NB4 (cell line): ENCODE data around the gene RANBP10.

Experiments used
- CTCF ChIP-seq: IDR thresholded peaks from one replicate; pipeline ENCODE4 v1.5.1; 2012; ENCODE audit warnings: low read depth, low read length
- POLR2A ChIP-seq: IDR thresholded peaks from 2 replicates; pipeline ENCODE4 v1.6.1; 2011; ENCODE audit warnings: mild to moderate bottlenecking; ENCODE audit not compliant: insufficient read length; ENCODE audit errors: extremely low read depth

DNA sequence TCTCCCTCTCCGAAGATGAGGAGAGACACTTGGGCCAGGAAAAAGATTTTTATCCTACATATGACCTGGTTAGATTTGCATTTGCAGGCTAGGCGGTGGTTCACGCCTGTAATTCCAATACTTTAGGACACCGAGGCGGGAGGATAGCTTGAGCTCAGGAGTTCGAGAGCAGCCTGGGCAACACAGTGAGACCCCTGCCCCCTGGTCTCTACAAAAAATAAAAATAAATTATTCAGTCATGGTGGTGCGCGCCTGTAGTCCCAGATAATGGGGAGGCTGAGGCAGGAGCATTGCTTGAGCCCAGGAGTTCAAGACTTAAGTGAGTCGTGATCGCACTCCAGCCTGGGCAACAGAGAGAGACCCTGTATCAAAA, 27.9 kb upstream of the RANBP10 start:
- no peak for TF ChIP-seq CTCF
- no peak for TF ChIP-seq POLR2A
